ENCODE data around the gene CFC1B. TPM values are rescaled to one million over a fixed set of nuclear protein-coding genes. Genes with fewer than 3 reads are reported as not detected.
"Not testable (repeated sequence)": the region's sequence is repeated elsewhere in the genome, so short reads cannot be mapped to it uniquely, and the experiment has no call there.

Gene CFC1B
- not detected for total RNA-seq

DNA sequence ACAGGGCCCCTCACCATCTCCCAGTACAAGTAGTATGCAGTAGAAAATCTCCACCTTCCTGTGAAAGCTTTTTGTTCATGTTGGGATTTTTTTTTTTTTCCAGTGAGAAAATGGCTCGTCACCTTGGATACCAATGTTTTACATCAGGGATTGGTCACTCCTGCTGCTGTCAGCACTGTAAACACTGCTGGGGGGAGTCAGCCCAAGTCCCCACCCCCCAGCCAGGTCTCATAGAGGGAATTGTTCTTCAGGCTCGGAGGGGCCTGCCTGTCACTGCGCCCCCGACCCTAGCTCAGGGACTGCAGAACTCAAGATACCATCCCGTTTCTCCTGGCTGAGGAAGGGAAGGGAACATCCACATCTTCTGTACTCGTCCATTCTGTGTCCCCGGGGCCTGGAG is at the start of gene CFC1B:
Gene CFC1B (plus strand): TSS at position 231 of the 400 bp plus-strand sequence. CDS start 263 bp downstream, outside the sequence.
- H3K36me3 Mint-ChIP-seq (ENCODE audit: low read depth); CTCF ChIA-PET; H3K4me1 Mint-ChIP-seq (ENCODE audit: low read depth); intact Hi-C loops (cut with micrococcal nuclease); DNase-seq; H3K27me3 Mint-ChIP-seq (ENCODE audit: low read depth); H3K9me3 Mint-ChIP-seq; H3K27ac Mint-ChIP-seq; H3K4me3 Mint-ChIP-seq: not testable (repeated sequence)

- H3K27me3 Mint-ChIP-seq (ENCODE audit: low read depth); H3K27ac Mint-ChIP-seq; intact Hi-C loops (cut with micrococcal nuclease); H3K36me3 Mint-ChIP-seq (ENCODE audit: low read depth); H3K4me3 Mint-ChIP-seq; H3K4me1 Mint-ChIP-seq (ENCODE audit: low read depth); CTCF ChIA-PET; DNase-seq; H3K9me3 Mint-ChIP-seq: not testable (repeated sequence)
Measured at GRCh38 chr2:130491073-130491472, 29.9 kb upstream of the CFC1B start.

DNA sequence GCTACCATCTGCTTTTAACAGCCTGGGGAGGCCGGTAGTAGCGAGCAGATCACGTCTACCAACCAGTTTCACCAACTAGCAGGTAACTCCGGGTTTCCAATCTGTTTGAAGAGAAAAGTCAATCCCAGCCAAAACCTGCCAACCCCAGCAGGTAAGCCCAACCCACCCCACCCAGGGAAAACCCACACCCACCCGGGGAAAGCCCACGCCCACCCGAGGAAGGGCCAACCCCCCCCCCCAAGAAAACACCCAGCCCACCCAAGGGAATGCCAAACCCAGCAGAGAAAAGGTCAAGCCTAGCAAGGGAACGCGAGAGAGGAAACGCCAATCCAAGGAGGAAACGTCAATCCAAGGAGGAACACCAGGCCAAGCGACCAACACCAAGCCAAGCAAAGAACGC is 11.8 kb upstream of the CFC1B start, which contains the start of gene POTEI:
Gene POTEI (minus strand): TSS at position 101 of the 400 bp plus-strand sequence. CDS start 93 bp downstream, at position 8.
- CTCF ChIA-PET; H3K27me3 Mint-ChIP-seq (ENCODE audit: low read depth); H3K4me3 Mint-ChIP-seq; H3K4me1 Mint-ChIP-seq (ENCODE audit: low read depth); H3K27ac Mint-ChIP-seq; H3K36me3 Mint-ChIP-seq (ENCODE audit: low read depth); H3K9me3 Mint-ChIP-seq; DNase-seq; intact Hi-C loops (cut with micrococcal nuclease): not testable (repeated sequence)

GRCh38 chr2:130510807-130511746 is 9.9 kb upstream of the CFC1B start:
- H3K9me3 Mint-ChIP-seq; H3K27ac Mint-ChIP-seq; H3K36me3 Mint-ChIP-seq (ENCODE audit: low read depth); CTCF ChIA-PET; intact Hi-C loops (cut with micrococcal nuclease); H3K4me3 Mint-ChIP-seq; DNase-seq; H3K4me1 Mint-ChIP-seq (ENCODE audit: low read depth); H3K27me3 Mint-ChIP-seq (ENCODE audit: low read depth): not testable (repeated sequence)

DNA sequence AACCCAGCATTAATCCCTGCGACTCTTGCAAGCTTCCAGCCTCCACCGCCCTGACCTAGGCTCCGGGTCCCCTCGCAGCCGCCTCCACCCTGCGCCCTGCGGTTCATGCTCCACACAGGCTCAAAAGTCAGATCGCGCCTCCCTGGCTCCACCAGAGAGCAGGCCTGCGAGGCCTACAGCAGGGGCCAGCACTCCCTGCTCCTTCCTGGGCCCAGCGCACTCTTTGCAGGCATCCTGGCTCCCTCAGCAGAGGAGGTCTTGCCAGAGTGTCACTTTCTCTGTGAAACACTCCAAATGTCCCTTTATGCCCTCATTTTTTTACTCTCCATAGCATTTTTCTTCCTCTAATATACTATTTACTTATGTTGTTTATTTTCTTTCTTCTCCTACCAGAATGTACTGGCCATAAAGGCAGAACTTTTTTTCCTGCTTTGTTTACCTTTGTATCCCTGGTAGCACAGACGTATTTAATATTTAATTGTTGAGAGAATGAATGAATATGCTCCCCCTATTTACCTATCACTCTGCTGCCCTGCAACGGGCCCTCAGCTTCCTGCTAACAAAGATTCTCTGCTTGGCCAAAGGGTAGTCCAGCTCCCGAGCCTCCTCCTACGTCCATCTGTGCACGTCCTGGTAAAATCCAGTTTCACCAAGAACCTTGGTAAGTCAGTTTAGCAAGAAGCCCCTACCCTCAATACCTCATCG is 9.1 kb upstream of the CFC1B start:
- CTCF ChIA-PET, H3K9me3 Mint-ChIP-seq: not testable (repeated sequence)

GRCh38 chr2:130518516-130519106 is 2.4 kb upstream of the CFC1B start:
- H3K27me3 Mint-ChIP-seq (ENCODE audit: low read depth); H3K9me3 Mint-ChIP-seq; H3K4me1 Mint-ChIP-seq (ENCODE audit: low read depth); CTCF ChIA-PET; H3K4me3 Mint-ChIP-seq; intact Hi-C loops (cut with micrococcal nuclease); H3K36me3 Mint-ChIP-seq (ENCODE audit: low read depth); DNase-seq; H3K27ac Mint-ChIP-seq: not testable (repeated sequence)

More for the DNA sequence above, 9.1 kb upstream of the CFC1B start:
- H3K27ac Mint-ChIP-seq; H3K36me3 Mint-ChIP-seq (ENCODE audit: low read depth); intact Hi-C loops (cut with micrococcal nuclease); H3K4me1 Mint-ChIP-seq (ENCODE audit: low read depth); H3K4me3 Mint-ChIP-seq; H3K27me3 Mint-ChIP-seq (ENCODE audit: low read depth); DNase-seq: not testable (repeated sequence)

- H3K36me3 Mint-ChIP-seq (ENCODE audit: low read depth); CTCF ChIA-PET; intact Hi-C loops (cut with micrococcal nuclease); H3K9me3 Mint-ChIP-seq; H3K4me1 Mint-ChIP-seq (ENCODE audit: low read depth); DNase-seq; H3K27me3 Mint-ChIP-seq (ENCODE audit: low read depth); H3K27ac Mint-ChIP-seq; H3K4me3 Mint-ChIP-seq: not testable (repeated sequence)
Measured at GRCh38 chr2:130522390-130522789, 1.4 kb downstream of the CFC1B start.

GRCh38 chr2:130527365-130527967 is 6.4 kb downstream of the CFC1B start:
- H3K36me3 Mint-ChIP-seq (ENCODE audit: low read depth); intact Hi-C loops (cut with micrococcal nuclease); H3K4me3 Mint-ChIP-seq; H3K27me3 Mint-ChIP-seq (ENCODE audit: low read depth); H3K9me3 Mint-ChIP-seq; CTCF ChIA-PET; H3K4me1 Mint-ChIP-seq (ENCODE audit: low read depth); H3K27ac Mint-ChIP-seq; DNase-seq: not testable (repeated sequence)

- H3K27me3 Mint-ChIP-seq (ENCODE audit: low read depth); H3K9me3 Mint-ChIP-seq; H3K36me3 Mint-ChIP-seq (ENCODE audit: low read depth); intact Hi-C loops (cut with micrococcal nuclease); H3K27ac Mint-ChIP-seq; H3K4me3 Mint-ChIP-seq; H3K4me1 Mint-ChIP-seq (ENCODE audit: low read depth); DNase-seq; CTCF ChIA-PET: not testable (repeated sequence)
Measured at GRCh38 chr2:130529545-130529944, 8.5 kb downstream of the CFC1B start.

GRCh38 chr2:130530212-130530611 is 9.2 kb downstream of the CFC1B start:
- H3K27me3 Mint-ChIP-seq (ENCODE audit: low read depth); H3K4me1 Mint-ChIP-seq (ENCODE audit: low read depth); CTCF ChIA-PET; H3K36me3 Mint-ChIP-seq (ENCODE audit: low read depth); H3K9me3 Mint-ChIP-seq; intact Hi-C loops (cut with micrococcal nuclease); H3K27ac Mint-ChIP-seq; H3K4me3 Mint-ChIP-seq; DNase-seq: not testable (repeated sequence)

DNA sequence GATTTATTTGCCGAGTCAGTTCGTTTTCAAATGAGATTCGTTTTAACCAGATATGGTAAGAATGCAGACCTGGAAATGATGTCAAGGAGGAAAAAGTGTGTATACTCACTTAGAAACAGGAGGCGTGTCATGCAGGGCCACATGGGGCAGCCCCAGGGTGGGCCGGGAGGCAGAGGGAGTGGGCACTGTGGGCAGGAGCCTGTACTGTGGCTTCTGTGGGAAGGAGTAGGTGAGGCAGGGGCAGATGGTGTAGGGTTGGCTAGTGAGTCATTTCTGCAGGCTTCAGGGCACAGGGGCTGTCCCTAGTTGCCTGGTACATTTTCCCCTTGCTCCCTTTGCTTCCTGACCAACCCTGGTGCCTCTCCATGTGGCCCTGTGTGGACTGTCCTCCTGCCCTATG is 10.2 kb downstream of the CFC1B start:
- intact Hi-C loops (cut with micrococcal nuclease); H3K9me3 Mint-ChIP-seq; H3K27me3 Mint-ChIP-seq (ENCODE audit: low read depth); DNase-seq; CTCF ChIA-PET; H3K36me3 Mint-ChIP-seq (ENCODE audit: low read depth); H3K4me1 Mint-ChIP-seq (ENCODE audit: low read depth); H3K4me3 Mint-ChIP-seq; H3K27ac Mint-ChIP-seq: not testable (repeated sequence)

DNA sequence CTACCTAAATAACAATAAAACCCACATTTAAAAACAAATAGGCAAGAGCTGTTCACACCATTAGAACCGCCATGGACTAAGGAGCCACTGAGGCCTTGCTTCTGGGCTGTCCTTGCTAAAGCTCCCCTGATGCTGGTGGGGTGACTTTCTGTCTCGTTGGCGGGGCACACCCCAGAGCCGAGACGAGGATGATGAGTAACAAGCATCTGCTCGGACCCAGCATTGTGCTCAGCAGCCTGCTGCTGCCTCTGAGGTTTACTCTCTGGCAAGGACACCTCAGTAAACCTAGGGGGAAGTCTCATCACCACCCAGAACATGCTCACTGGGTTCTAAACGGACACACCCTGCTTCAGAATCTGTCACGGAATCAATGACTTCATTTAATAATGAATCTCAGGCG is 10.7 kb downstream of the CFC1B start:
- intact Hi-C loops (cut with micrococcal nuclease); H3K27ac Mint-ChIP-seq; H3K4me1 Mint-ChIP-seq (ENCODE audit: low read depth); H3K27me3 Mint-ChIP-seq (ENCODE audit: low read depth); H3K4me3 Mint-ChIP-seq; CTCF ChIA-PET; DNase-seq; H3K9me3 Mint-ChIP-seq; H3K36me3 Mint-ChIP-seq (ENCODE audit: low read depth): not testable (repeated sequence)
